Measurements from ENCODE around the gene MEGF6. TPM values are rescaled to one million over a fixed set of nuclear protein-coding genes. Genes with fewer than 3 reads are reported as not detected.
A peak's percentile ranks its signal among the peaks of the same experiment; 100 is the strongest.
"Not testable (repeated sequence)": the region's sequence is repeated elsewhere in the genome, so short reads cannot be mapped to it uniquely, and the experiment has no call there.

MEGF6 gene
- total RNA-seq, 1 donor from 2014 or later: 35.4 TPM

DNA sequence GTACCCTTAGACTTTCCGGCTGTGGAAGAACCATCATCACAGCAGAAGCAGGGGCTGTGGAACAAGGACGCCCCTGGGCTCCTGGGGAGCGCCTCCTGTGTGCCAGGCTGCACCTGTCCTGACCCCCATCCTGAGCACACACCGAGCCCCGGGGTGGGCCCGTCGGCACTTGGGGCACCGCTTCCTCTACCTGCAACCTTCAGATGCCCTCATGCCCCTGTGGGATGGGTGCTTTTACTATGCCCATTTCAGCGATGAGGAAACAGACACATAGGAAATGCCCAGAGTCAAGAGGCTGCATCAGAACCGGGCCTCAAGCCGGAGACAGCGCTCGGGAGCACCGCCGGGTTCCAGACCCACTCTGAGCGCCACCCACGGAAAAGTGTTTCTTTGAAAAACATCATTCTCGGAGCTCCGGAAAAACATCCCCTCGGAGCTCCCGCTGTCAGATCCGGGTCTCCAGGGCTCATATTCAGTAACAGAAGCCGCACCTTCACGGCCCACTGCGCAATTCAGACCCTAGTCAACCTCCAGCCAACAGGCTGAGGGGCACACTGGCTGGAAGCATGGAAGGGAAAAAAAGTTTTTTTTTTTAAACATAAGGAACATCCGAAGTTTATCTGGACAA, 21.5 kb upstream of the MEGF6 start:
- ATAC-seq: no peak
- intact Hi-C loops (cut with DNase I): no loop called here
- no peak for DNase-seq (ENCODE audit: low spot score)

DNA sequence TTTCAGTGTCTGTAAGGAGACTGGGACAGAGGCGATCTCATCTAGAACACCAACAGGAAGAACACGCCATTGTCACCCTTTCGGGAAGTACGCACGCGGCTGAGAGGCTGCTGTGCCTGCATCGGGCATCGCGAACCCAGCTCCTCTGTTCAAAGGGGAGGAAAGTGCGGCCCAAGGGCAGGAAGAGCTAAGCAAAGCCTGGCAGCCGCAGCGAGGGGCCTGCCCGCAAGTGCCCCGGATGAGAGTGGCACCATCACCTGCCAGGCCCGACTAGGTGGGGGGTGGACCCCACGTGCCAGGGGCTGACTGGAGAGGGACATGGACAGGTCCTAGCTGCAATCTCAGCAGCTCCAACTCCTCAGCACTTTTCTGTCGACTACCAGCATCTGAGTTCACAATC, 21.0 kb upstream of the MEGF6 start:
- no peak for ATAC-seq
- DNase-seq (ENCODE audit: low spot score): no peak
- intact Hi-C loops (cut with DNase I): no loop called here

DNA sequence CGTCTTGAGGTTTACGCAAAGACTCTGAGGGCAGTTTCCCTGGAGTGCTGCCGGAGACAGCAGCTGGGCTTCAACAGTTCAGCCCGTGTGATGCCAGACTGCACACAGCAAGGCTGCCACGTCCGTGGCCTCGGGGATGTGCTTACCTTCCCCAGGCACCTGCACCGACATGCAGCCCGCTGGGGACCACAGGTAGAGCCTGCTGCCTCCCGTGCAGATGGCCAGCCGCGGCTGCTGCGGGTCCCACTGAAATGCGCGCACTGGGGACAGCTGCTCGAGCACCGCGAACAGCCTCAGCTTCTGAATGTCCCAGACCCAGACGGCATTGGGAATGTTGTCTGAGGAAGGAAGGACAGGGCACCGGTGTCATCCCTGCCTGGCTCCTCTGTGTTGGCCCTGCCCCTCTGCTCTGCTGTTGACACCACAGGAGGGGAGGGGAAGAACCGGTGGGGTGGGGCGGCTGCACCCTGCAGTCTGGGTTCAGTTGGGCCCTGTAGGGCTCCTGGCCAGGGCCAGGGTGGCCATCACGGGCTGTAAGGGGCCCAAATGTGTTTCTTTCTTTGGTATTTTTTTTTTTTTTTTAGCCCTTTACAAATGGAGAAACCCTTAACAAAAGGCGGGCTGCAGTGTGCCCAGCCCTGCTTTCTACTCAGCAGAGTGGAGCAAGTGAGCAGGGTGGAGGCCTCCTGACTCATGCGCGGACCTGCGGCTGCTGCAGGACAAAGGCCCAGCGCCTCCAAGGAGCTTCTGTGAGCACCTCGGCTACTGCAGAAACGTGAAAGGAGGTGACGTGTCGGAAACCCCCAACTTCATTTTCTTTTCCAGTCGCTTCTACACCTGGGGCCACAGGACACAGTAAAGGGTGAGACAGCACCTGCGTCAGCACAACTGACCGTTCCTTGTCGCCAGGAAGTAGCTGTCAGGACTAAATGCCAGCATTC, 20.3 kb upstream of the MEGF6 start:
- ATAC-seq (no peak), DNase-seq (ENCODE audit: low spot score) (no peak)
- intact Hi-C loops (cut with DNase I): no loop called here

DNA sequence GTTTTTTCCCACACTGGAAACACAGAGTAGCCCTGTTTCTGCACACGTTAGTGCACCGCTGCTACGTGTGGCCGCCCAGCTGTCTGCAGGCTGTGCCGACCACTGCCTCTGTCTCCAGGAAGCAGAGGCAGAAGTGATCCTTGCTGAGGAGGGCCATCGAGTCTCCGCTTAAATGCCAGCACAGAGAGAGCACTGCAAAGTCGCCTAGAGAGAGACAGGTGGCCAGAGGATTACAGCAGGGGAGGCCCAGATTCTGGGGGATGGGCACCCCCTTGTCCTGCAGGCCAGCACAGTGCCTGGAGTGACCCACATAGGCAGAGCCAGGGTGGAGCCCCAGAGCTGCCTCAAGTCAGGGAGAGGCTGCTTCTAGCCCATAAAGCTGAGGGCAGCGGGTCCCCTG, 19.6 kb upstream of the MEGF6 start:
- no peak for DNase-seq (ENCODE audit: low spot score)
- no peak for ATAC-seq
- intact Hi-C loops (cut with DNase I): no loop called here

DNA sequence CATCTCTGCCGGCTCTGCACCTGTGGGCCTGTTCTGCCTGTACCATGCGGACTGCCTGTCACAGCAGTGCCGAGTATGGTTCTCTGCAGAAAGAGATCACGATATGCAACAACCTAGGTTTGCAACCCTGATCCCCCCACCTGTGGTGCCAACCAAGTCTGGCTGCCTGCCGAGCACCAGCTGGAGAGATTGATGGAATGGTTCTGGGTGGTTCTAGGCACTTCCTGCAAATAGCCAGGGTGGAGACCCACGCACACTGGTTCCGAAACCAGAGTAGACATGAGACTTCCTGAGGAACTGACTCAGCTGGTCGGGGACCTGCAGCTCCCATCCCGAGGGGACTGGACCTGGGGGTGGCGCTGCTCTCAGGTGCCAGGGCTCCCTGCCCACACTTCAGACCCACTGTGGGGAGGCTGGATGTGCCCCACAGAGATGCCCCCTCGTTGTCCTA, 18.9 kb upstream of the MEGF6 start:
- no peak for DNase-seq (ENCODE audit: low spot score)
- intact Hi-C loops (cut with DNase I): no loop called here
- ATAC-seq: no peak

DNA sequence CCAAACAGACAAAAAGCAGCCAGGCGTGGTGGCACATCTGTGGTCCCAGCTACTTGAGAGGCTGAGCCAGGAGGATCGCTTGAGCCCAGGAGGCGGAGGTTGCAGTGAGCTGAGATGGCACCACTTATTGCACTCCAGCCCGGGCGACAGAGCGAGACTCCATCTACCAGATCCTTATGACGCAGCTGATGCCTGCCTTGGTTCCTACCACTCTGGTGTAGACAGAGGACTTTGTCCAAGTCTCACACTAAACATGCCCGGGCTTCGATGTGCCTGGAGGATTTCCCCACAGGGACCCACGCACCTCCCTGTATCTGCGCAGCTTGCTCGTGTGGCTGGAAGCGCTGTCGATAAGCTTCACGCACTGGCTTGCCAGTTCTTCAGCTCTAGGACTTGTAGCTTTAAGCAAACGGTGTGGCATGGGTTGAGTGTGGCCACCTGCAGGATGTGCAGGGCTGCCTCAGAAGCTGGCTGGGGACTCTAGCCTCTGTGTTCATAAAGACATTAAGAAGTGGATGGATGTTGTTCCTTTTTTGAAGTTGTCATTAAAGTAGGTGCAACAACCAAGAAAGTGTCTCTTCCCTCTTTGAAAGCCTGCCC, 18.4 kb upstream of the MEGF6 start:
- no peak for ATAC-seq
- intact Hi-C loops (cut with DNase I): no loop called here
- no peak for DNase-seq (ENCODE audit: low spot score)

DNA sequence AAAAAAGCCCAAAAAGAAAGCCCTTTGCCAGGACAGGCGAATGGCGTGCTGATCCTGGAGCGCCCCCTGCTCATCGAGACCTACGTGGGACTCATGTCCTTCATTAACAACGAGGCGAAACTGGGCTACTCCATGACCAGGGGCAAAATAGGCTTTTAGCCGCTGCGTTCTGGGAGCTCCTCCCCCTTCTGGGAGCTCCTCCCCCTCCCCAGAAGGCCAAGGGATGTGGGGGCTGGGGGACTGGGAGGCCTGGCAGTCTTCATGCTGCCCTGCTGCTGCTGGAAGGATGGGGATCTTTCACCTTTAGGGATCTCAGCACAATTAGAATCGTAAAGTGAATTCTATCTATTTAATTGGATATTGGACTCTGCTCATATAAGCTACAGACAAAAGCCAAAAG, 17.1 kb upstream of the MEGF6 start:
- no peak for DNase-seq (ENCODE audit: low spot score)
- intact Hi-C loops (cut with DNase I): no loop called here
- ATAC-seq: no peak

DNA sequence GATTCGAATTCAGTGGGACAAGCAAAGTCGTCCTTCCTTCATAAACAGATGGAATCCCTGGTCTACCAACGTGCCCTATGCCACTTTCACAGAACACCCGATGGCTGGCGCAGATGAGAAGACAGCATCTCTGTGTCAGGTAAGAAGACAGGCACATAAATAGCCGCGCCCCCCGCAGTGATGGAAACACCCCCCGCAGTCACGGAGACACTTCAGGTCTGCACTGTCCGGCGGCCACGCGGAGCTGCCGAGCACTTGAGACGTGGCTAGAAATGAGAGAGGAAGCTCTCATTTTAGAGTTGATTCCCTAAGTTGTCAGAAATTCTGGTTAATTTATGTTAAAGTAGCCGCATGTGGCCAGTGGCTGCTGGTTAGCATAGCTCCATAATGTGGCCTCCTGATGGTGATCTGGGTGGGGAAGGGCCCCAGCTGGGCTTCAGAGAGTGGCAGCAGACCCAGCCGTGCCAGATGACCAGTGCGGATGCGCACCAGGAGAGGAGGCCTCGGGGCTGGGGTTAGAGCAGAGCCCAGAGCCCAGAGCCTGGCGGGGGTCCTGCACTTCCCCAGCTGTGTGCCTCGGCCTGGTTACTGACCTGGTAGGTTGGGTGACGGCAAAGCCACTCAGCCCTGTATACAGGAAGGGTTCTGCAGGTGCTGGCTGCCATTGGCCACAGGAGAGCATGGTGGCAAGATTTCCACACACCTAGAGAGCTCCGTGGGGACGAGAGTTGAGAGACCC, 16.4 kb upstream of the MEGF6 start:
- ATAC-seq: no peak
- intact Hi-C loops (cut with DNase I): no loop called here
- DNase-seq (ENCODE audit: low spot score): no peak

DNA sequence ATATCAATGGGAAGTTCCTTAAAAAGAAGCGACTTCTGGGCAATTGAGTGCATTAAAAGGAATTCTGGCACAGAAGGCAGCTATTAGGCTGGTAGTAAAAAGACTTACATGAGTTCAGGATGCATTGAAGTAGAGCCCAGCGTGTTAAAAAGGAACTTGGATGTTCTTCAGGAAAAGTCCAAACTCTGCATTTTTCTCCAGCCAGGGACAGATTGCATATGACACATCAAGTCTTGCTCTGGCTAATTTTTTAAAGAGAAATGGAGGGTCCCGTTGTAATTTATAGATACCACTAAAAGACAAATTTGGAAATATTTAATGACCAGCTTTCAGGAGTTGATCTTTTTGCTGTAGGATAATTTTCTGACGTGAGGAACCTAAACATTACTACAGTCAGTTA, 14.7 kb upstream of the MEGF6 start:
- intact Hi-C loops (cut with DNase I): no loop called here

DNA sequence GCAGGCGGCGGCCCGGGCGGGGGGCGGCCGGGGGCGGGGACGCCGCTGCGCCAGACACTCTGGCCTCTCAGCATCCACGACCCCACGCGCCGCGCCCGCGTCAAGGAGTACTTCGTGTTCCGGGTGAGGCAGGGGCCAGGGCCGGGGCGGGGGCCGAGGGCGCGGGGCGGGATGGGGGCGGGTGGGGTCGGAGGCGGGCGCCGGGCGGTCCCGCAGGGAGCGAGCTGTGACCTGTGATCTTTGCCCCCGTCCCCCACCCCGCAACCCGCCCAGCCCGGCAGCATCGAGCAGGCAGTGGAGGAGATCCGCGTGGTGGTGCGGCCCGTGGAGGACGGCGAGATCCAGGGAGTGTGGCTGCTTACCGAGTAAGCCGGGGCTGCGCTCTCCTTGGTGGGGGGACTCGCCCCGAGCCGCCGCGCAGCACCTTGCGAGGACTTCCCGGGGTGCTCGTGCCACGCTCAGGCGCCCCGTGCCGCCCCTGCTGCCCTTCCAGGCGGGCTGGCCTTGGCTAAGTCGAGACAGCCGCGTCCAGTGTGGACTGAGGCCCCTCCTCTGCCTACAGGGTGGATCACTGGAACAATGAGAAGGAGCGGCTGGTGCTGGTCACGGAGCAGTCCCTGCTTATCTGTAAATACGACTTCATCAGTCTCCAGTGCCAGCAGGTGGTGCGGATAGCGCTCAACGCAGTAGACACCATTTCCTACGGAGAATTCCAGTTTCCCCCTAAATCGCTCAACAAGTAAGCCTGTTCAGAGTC, 14.0 kb upstream of the MEGF6 start:
- ATAC-seq (no peak), DNase-seq (ENCODE audit: low spot score) (peak; percentile 72)
- intact Hi-C loops (cut with DNase I): no loop called here

More for the DNA sequence above, 14.7 kb upstream of the MEGF6 start:
- ATAC-seq (no peak), DNase-seq (ENCODE audit: low spot score) (no peak)

DNA sequence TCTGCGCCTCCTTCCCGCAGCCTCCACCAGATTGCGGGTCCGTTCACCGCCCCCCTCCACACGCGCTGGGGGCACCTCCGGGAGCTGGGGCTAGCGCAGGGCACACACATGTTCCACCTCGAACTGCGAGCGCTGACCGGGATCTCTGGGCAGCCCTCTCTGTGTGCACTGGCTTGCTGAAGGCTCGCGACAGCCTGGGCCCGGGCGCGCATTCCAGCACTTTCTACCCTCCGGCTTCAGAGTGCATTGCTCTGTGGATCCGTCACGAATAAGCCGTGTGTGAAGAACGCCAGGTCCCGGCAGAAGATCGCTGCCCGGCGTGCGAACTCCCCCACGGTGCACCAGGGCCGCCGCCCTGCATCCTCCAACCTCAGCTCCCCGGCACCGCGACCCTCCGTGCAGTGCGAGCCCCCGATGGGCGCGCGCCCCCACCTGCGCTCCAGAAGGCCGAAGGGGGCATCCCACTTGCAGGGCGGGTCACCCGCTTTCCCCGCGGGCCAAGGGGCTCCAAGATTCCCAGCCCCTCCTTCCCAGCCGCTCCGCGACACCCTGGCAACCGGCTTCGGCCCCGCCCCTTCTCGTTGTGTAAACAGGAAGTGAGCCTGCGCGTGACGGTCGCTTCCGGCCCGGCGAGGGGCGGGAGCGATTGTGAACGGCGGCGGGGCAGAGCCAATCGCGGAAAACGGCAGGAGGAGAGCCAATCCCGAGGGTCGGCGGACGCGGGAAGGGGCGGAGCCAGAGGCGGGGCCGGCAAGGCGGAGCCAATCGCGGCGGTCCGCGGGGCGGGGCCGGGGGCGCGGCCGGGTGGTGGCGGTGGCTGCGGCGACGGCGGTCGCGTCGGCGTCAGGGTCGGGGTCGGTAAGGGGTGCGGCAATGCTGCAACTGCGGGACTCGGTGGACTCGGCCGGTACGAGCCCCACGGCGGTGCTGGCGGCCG, 13.2 kb upstream of the MEGF6 start, which contains the start of gene TPRG1L:
Gene TPRG1L, plus strand, starts transcription at position 816 of the 937 bp plus-strand sequence. Its CDS starts 58 bp downstream, at position 874.
- DNase-seq (ENCODE audit: low spot score) (peak; percentile 100), ATAC-seq (peak; percentile 99)
- intact Hi-C loops (cut with DNase I): no loop called here

DNA sequence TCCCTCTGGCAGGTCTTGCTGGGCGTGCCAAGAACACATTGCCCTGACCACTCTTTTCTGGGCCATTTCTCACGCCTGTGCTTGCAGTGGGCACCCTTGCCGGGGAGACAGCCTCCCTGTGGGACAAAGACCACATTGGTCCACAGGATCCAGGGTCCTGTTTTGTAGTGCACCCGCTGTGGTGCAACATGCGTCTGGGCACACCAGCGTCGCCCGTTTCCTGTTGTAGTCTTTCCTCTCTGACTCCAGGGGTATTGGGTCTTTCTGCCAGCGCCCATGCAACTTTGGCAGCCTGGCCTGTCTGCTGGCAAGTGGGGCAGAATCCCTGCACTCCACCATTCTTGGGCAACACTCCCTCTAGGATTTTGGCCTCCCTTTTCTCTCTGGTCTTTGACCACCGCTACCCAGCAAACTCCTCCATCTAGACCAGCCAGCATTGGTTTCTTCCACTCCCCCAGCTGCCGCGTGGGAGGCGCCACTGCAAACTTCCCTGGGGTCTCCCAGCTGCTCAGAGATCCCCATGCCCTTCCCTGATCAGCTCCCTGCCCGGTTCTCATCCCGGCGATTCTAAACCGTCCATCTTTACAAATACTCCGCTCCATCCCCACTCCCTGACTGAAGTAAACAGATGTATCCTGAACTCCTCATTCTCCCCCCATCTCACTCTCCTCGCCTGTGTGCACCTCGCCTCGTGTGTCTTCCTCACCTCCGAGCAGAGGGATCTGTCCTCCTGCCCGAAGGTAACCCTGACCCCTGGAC, 12.3 kb upstream of the MEGF6 start:
- intact Hi-C loops (cut with DNase I): no loop called here
- ATAC-seq (no peak), DNase-seq (ENCODE audit: low spot score) (no peak)

DNA sequence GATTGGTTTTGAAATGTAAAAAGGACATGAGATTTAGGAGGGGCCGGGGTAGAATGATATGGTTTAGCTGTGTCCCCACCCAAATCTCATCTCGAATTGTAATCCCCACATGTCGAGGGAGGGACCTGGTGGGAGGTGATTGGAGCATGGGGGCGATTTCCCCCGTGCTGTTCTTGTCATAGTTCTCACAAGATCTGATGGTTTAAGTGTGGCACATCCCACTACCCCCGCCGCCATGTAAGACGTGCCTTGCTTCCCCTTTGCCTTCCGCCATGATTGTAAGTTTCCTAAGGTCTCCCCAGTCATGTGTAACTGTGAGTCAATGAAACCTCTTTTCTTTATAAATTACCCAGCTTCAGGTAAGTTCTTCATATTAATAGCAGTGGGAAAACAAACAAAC, 10.8 kb upstream of the MEGF6 start:
- DNase-seq (ENCODE audit: low spot score); ATAC-seq; intact Hi-C loops (cut with DNase I): not testable (repeated sequence)

DNA sequence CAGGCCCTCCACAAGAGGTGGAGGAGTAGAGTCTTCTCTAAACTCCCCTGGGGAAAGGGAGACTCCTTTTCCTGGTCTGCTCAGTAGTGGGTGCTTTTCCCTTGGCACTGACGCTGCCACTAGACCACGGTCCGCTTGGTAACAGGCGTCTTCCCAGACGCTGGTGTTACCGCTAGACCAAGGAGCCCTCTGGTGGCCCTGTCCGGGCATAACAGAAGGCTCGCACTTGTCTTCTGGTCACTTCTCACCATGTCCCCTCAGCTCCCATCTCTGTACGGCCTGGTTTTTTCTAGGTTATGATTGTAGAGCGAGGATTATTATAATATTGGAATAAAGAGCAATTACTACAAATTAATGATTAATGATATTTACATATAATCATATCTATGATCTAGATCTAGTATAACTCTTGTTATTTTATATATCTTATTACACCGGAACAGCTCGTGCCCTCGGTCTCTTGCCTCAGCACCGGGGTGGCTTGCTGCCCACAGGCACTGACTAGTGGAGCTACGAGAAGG, 9.9 kb upstream of the MEGF6 start:
- not testable (repeated sequence) for ATAC-seq; DNase-seq (ENCODE audit: low spot score)
- intact Hi-C loops (cut with DNase I): loop anchor here (1.0 kb wide), 1 partner anchor 55 kb away; no protein-coding TSS in a partner anchor

DNA sequence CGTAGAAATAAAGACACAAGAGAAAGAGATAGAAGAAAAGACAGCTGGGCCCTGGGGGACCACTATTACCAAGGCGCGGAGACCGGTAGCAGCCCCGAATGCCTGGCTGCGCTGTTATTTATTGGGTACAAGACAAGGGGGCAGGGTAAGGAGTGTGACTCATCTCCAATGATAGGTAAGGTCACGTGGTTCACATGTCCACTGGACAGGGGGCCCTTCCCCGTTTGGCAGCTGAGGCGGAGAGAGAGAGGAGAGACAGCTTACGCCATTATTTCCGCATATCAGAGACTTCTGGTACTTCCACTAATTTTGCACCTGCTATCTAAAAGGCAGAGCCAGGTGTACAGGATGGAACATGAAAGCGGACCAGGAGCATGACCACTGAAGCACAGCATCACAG, 9.4 kb upstream of the MEGF6 start:
- intact Hi-C loops (cut with DNase I): loop anchor here (1.0 kb wide), 1 partner anchor 54 kb away; no protein-coding TSS in a partner anchor
- DNase-seq (ENCODE audit: low spot score) (no peak), ATAC-seq (no peak)
